MM.1S (cell line): ENCODE measurements around the gene PLCH1.

ENCODE experiments used
- CTCF ChIP-seq: fragments of 300-600 bp; sonication (generic); IDR thresholded peaks from 2 replicates; pipeline ENCODE4 v1.5.1; 2016; ENCODE audit warnings: antibody characterized with exemption, low read length, mixed read lengths
- EZH2 ChIP-seq: fragments of 300-600 bp; sonication (generic); optimal IDR thresholded peaks from 2 replicates; pipeline ENCODE3; 2017; ENCODE audit warnings: low read depth, mild to moderate bottlenecking, antibody characterized with exemption, low read length, mixed read lengths

- TF ChIP-seq CTCF = no peak
- TF ChIP-seq EZH2 = no peak
Observed at GRCh38 chr3:155492841-155493240, 252.0 kb downstream of the PLCH1 start.
